K562 (cell line): Measurements from ENCODE around the gene PITPNM3. TPM values are rescaled to one million over a fixed set of nuclear protein-coding genes. Genes with fewer than 3 reads are reported as not detected.
A peak's percentile ranks its signal among the peaks of the same experiment; 100 is the strongest.

Experiments used
- JUND ChIP-seq, 2 experiments: IDR thresholded peaks; 2 replicates in 1 of 2; 3 replicates in 1 of 2; pipeline ENCODE4 v1.6.1; 2011; ENCODE audit warnings: borderline replicate concordance in 2 of 2, low read depth in 2 of 2, low read length in 2 of 2, improper control_type of control experiment in 1 of 2, missing biosample characterization in 1 of 2, missing genetic modification characterization in 1 of 2, missing genetic modification reagents in 1 of 2
- MAFK ChIP-seq: IDR thresholded peaks from 2 replicates; pipeline ENCODE4 v1.6.1; 2011; ENCODE audit warnings: low read length, improper control_type of control experiment
- NCOA2 ChIP-seq, 2 experiments: fragments of 450-650 bp; IDR thresholded peaks; 2 replicates each; pipeline ENCODE4 v1.6.1; 2018; ENCODE audit warnings: mild to moderate bottlenecking in 2 of 2, moderate library complexity in 1 of 2; ENCODE audit not compliant: partially characterized antibody in 2 of 2
- NFE2 ChIP-seq: IDR thresholded peaks from 2 replicates; pipeline ENCODE4 v1.6.1; 2014; ENCODE audit warnings: antibody characterized with exemption, low read depth
- NFXL1 ChIP-seq: fragments of 450-650 bp; formaldehyde crosslinking; IDR thresholded peaks from 2 replicates; pipeline ENCODE4 v1.4.0; 2021; ENCODE audit warnings: mild to moderate bottlenecking
- SUPT5H ChIP-seq: fragments of 450-650 bp; IDR thresholded peaks from 2 replicates; pipeline ENCODE4 v1.6.1; 2016
- ZNF586 ChIP-seq: fragments of 450-650 bp; formaldehyde crosslinking; conservative IDR thresholded peaks from 2 replicates; pipeline ENCODE4 v1.4.0; 2020; ENCODE audit warnings: mild to moderate bottlenecking, moderate library complexity
- polyA plus RNA-seq, 8 experiments: library from polyadenylated mRNA; depleted of rRNA in 4 of 8; stranded (reverse) in 5 of 8; unstranded in 3 of 8; fragments of >200 nt; fragmentation: Nextera tagmentation in 2 of 8; fragmentation: Illumina TruSeq in 1 of 8; extraction: Ambion mirVana in 2 of 8; extraction: Trizol in 1 of 8; gene quantifications; 2 replicates each; pipeline versions ENCODE4 v1.2.1 to v1.2.3, GENCODE V29; 2011 to 2014; ENCODE audit warnings: inconsistent platforms in 1 of 8, missing spikeins in 1 of 8
- total RNA-seq, 7 experiments: library from RNA; depleted of rRNA in 6 of 7; stranded (reverse); fragments of >200 nt in 6 of 7; fragmentation: Illumina TruSeq in 2 of 7; extraction: Trizol in 2 of 7; gene quantifications; 2 replicates each; pipeline versions ENCODE4 v1.2.1 to v1.2.3, GENCODE V29; 2011 to 2021; ENCODE audit warnings: low replicate concordance in 1 of 7
- TF ChIP-seq, protein P1 (sequence below): fragments of 450-650 bp; IDR thresholded peaks from 2 replicates; pipeline ENCODE4 v1.6.1; 2016; ENCODE audit warnings: mild to moderate bottlenecking, moderate library complexity
- TF ChIP-seq, protein P2 (sequence below), 3 experiments: IDR thresholded peaks in 2 of 3; conservative IDR thresholded peaks in 1 of 3; 2 replicates each; pipeline ENCODE4 v1.5.1; 2011 to 2012; ENCODE audit warnings: low read length in 3 of 3, mild to moderate bottlenecking in 3 of 3, control low read depth in 2 of 3, improper control_type of control experiment in 1 of 3, inconsistent platforms in 1 of 3, low read depth in 1 of 3, mixed read lengths in 1 of 3, moderate library complexity in 1 of 3; ENCODE audit not compliant: insufficient read depth in 2 of 3
- TF ChIP-seq, protein P3 (sequence below): fragments of 250-450 bp; sonication (Bioruptor Pico); IDR thresholded peaks from 2 replicates; pipeline ENCODE4 v1.4.0; 2020; ENCODE audit warnings: mild to moderate bottlenecking

PITPNM3 gene
- total and polyA plus RNA-seq, 9 of the 15 experiments (the other 6 are each of a cell fraction or from before 2014, with no cell fraction given): 0.14 to 0.38 (median 0.22) TPM; not detected in 2

DNA sequence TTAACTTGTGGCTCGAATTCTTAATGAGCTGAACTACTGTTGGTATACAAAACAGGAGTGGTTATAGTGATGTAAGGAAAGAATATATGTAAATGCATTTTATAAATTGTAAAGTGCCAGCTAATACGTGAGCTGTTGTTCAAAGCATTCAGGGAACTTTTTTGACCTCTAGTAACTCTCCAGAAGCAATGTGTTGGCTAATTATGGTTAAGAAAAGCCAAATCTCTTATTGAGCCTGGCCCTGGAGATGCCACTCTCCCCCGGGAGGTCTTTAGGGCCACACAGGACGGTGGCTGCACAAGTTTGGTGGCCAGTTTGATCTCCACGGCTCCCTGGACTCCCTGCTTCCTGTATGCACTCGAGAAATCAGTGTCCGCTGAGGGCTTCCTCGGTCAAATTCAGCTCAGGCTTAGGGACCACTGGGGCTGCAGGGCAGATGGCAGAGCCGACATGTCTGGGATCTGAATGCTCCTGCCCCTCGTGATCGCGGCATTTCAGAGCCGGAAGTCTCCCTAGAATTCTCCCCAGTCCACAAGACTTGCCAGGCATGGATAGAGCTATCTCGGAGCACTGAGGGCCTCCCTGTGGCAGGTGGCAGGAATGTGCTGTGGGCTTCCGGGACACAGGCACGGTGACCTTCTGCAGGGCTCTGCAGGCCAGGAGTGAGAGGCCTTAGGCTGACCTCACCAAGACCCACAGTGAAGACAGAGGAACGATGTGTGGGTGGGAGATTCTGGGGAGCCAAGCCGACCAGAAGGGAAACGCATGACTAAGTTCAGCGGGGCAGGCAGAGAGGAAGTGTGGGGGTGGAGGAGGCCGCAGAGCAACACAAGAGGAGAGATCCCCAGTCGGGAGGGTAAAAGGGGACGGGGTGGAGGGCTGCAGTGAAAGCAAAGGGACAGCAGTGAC, 18.6 kb upstream of the PITPNM3 start (continued):
- TF ChIP-seq, protein P1, sequence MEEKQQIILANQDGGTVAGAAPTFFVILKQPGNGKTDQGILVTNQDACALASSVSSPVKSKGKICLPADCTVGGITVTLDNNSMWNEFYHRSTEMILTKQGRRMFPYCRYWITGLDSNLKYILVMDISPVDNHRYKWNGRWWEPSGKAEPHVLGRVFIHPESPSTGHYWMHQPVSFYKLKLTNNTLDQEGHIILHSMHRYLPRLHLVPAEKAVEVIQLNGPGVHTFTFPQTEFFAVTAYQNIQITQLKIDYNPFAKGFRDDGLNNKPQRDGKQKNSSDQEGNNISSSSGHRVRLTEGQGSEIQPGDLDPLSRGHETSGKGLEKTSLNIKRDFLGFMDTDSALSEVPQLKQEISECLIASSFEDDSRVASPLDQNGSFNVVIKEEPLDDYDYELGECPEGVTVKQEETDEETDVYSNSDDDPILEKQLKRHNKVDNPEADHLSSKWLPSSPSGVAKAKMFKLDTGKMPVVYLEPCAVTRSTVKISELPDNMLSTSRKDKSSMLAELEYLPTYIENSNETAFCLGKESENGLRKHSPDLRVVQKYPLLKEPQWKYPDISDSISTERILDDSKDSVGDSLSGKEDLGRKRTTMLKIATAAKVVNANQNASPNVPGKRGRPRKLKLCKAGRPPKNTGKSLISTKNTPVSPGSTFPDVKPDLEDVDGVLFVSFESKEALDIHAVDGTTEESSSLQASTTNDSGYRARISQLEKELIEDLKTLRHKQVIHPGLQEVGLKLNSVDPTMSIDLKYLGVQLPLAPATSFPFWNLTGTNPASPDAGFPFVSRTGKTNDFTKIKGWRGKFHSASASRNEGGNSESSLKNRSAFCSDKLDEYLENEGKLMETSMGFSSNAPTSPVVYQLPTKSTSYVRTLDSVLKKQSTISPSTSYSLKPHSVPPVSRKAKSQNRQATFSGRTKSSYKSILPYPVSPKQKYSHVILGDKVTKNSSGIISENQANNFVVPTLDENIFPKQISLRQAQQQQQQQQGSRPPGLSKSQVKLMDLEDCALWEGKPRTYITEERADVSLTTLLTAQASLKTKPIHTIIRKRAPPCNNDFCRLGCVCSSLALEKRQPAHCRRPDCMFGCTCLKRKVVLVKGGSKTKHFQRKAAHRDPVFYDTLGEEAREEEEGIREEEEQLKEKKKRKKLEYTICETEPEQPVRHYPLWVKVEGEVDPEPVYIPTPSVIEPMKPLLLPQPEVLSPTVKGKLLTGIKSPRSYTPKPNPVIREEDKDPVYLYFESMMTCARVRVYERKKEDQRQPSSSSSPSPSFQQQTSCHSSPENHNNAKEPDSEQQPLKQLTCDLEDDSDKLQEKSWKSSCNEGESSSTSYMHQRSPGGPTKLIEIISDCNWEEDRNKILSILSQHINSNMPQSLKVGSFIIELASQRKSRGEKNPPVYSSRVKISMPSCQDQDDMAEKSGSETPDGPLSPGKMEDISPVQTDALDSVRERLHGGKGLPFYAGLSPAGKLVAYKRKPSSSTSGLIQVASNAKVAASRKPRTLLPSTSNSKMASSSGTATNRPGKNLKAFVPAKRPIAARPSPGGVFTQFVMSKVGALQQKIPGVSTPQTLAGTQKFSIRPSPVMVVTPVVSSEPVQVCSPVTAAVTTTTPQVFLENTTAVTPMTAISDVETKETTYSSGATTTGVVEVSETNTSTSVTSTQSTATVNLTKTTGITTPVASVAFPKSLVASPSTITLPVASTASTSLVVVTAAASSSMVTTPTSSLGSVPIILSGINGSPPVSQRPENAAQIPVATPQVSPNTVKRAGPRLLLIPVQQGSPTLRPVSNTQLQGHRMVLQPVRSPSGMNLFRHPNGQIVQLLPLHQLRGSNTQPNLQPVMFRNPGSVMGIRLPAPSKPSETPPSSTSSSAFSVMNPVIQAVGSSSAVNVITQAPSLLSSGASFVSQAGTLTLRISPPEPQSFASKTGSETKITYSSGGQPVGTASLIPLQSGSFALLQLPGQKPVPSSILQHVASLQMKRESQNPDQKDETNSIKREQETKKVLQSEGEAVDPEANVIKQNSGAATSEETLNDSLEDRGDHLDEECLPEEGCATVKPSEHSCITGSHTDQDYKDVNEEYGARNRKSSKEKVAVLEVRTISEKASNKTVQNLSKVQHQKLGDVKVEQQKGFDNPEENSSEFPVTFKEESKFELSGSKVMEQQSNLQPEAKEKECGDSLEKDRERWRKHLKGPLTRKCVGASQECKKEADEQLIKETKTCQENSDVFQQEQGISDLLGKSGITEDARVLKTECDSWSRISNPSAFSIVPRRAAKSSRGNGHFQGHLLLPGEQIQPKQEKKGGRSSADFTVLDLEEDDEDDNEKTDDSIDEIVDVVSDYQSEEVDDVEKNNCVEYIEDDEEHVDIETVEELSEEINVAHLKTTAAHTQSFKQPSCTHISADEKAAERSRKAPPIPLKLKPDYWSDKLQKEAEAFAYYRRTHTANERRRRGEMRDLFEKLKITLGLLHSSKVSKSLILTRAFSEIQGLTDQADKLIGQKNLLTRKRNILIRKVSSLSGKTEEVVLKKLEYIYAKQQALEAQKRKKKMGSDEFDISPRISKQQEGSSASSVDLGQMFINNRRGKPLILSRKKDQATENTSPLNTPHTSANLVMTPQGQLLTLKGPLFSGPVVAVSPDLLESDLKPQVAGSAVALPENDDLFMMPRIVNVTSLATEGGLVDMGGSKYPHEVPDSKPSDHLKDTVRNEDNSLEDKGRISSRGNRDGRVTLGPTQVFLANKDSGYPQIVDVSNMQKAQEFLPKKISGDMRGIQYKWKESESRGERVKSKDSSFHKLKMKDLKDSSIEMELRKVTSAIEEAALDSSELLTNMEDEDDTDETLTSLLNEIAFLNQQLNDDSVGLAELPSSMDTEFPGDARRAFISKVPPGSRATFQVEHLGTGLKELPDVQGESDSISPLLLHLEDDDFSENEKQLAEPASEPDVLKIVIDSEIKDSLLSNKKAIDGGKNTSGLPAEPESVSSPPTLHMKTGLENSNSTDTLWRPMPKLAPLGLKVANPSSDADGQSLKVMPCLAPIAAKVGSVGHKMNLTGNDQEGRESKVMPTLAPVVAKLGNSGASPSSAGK: peak; percentile 55; the same call in 1 of the 2 replicates
- TF ChIP-seq NFXL1 (no peak), JUND (IDR thresholded peaks at IDR 0.05; ENCODE audit: borderline replicate concordance, low read depth, low read length) (peak; percentile 55; the same call in 1 of the 2 replicates), JUND (tag; IDR thresholded peaks at IDR 0.05; ENCODE audit: borderline replicate concordance, low read depth, low read length) (no peak; the same call in 2 of the 3 replicates), NFE2 (no peak), MAFK (no peak), SUPT5H (peak; percentile 33; the same call in 1 of the 2 replicates), NCOA2 (IDR thresholded peaks at IDR 0.05; ENCODE audit: partially characterized antibody in 2 of 2) (no peak), ZNF586 (CRISPR knock-in tag) (no peak)
- TF ChIP-seq, protein P2, sequence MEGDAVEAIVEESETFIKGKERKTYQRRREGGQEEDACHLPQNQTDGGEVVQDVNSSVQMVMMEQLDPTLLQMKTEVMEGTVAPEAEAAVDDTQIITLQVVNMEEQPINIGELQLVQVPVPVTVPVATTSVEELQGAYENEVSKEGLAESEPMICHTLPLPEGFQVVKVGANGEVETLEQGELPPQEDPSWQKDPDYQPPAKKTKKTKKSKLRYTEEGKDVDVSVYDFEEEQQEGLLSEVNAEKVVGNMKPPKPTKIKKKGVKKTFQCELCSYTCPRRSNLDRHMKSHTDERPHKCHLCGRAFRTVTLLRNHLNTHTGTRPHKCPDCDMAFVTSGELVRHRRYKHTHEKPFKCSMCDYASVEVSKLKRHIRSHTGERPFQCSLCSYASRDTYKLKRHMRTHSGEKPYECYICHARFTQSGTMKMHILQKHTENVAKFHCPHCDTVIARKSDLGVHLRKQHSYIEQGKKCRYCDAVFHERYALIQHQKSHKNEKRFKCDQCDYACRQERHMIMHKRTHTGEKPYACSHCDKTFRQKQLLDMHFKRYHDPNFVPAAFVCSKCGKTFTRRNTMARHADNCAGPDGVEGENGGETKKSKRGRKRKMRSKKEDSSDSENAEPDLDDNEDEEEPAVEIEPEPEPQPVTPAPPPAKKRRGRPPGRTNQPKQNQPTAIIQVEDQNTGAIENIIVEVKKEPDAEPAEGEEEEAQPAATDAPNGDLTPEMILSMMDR (IDR thresholded peaks at IDR 0.05 in 2 of 3, conservative IDR thresholded peaks at IDR 0.05 in 1 of 3; ENCODE audit: insufficient read depth in 2 of 3, low read depth in 1 of 3, low read length in 3 of 3): no peak
- TF ChIP-seq, protein P3, sequence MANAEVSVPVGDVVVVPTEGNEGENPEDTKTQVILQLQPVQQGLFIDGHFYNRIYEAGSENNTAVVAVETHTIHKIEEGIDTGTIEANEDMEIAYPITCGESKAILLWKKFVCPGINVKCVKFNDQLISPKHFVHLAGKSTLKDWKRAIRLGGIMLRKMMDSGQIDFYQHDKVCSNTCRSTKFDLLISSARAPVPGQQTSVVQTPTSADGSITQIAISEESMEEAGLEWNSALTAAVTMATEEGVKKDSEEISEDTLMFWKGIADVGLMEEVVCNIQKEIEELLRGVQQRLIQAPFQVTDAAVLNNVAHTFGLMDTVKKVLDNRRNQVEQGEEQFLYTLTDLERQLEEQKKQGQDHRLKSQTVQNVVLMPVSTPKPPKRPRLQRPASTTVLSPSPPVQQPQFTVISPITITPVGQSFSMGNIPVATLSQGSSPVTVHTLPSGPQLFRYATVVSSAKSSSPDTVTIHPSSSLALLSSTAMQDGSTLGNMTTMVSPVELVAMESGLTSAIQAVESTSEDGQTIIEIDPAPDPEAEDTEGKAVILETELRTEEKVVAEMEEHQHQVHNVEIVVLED (CRISPR knock-in tag): no peak
